GM12878 (cell line): Measurements from ENCODE around the gene CDK4. TPM values are rescaled to one million over a fixed set of nuclear protein-coding genes. Genes with fewer than 3 reads are reported as not detected.

ENCODE experiments used
- ATAC-seq: fragments of 200-7000 bp; cut with Tn5 transposase; 3 replicates; pipeline ENCODE4 v1.9.1; 2020; ENCODE audit warnings: mild to moderate bottlenecking, moderate library complexity
- BruUV-seq: library from RNA; stranded (reverse); fragments of 400-500 nt; replicated peaks from 2 replicates; lab custom pipeline; 2021; lab: Mats Ljungman, UMichigan
- CTCF ChIA-PET: fragments of 300-600 bp; sonication (Branson Sonifier 250); formaldehyde crosslinking; extraction: SDS; loops from one replicate; lab custom pipeline; 2021; ENCODE audit warnings: inconsistent platforms; lab: Yijun Ruan, JAX
- POLR2A ChIA-PET: fragments of 350-600 bp; formaldehyde crosslinking; extraction: SDS; loops from one replicate; lab custom pipeline; 2021; ENCODE audit warnings: inconsistent platforms; lab: Charles Lee
- RAD21 ChIA-PET: fragments of 300-600 bp; sonication (Branson Sonifier 250); formaldehyde crosslinking; loops from one replicate; lab custom pipeline; 2023; ENCODE audit warnings: antibody characterized with exemption; ENCODE audit not compliant: unreplicated experiment; lab: Charles Lee
- SMC1A ChIA-PET: fragments of 300-600 bp; sonication (Branson Sonifier 250); formaldehyde crosslinking; loops from one replicate; lab custom pipeline; 2023; ENCODE audit not compliant: unreplicated experiment, uncharacterized antibody; lab: Charles Lee
- DNase-seq: peaks from one replicate; pipeline ENCODE4 v3.0.0-alpha.2; 2011; ENCODE audit warnings: low read depth, low spot score
- FAIRE-seq: peaks from 3 replicates; lab custom pipeline; 2011; peaks lifted over from hg19 to GRCh38; lab: Jason Lieb, UNC
- H2AFZ ChIP-seq: 2 replicates; pipeline ENCODE4 v1.6.0; 2011; ENCODE audit warnings: low read depth, low read length, control low read depth; ENCODE audit not compliant: control insufficient read depth
- H3K27ac ChIP-seq: 2 replicates; pipeline ENCODE4 v1.5.1; 2011; ENCODE audit warnings: control low read depth; ENCODE audit not compliant: control insufficient read depth, insufficient read depth
- H3K27me3 ChIP-seq, 2 experiments: replicated peaks in 1 of 2; 2 replicates each; pipeline versions ENCODE4 v1.6.0 to v1.6.1; 2011; ENCODE audit warnings: low read length in 1 of 2; ENCODE audit not compliant: control insufficient read depth in 2 of 2, insufficient read depth in 2 of 2
- H3K36me3 ChIP-seq, 2 experiments: 2 replicates each; pipeline ENCODE4 v1.5.1; 2011; ENCODE audit warnings: low read length in 1 of 2; ENCODE audit not compliant: control insufficient read depth in 2 of 2, insufficient read depth in 2 of 2
- H3K4me1 ChIP-seq: 2 replicates; pipeline ENCODE4 v1.6.1; 2011; ENCODE audit warnings: mild to moderate bottlenecking, low read length, moderate library complexity, mixed read lengths; ENCODE audit not compliant: control insufficient read depth, insufficient read depth
- H3K4me2 ChIP-seq: 2 replicates; pipeline ENCODE4 v1.6.0; 2011; ENCODE audit warnings: control low read depth; ENCODE audit not compliant: control insufficient read depth, insufficient read depth
- H3K4me3 ChIP-seq: fragments of 200-600 bp; sonication (generic); 2 replicates; pipeline ENCODE4 v1.5.1; 2016
- H3K79me2 ChIP-seq: 2 replicates; pipeline ENCODE4 v1.6.0; 2011; ENCODE audit warnings: low read length; ENCODE audit not compliant: control insufficient read depth, insufficient read depth
- H3K9ac ChIP-seq: 2 replicates; pipeline ENCODE4 v1.8.0; 2011; ENCODE audit warnings: low read length, control low read depth, mixed read lengths; ENCODE audit not compliant: control insufficient read depth, insufficient read depth
- H3K9me3 ChIP-seq: replicated peaks from 3 replicates; pipeline ENCODE4 v1.5.1; 2011; ENCODE audit warnings: mild to moderate bottlenecking, low read length; ENCODE audit not compliant: control insufficient read depth, insufficient read depth
- H4K20me1 ChIP-seq: 2 replicates; pipeline ENCODE4 v1.6.0; 2011; ENCODE audit not compliant: control insufficient read depth, insufficient read depth
- BMI1 ChIP-seq: fragments of 450-650 bp; IDR thresholded peaks from 2 replicates; pipeline ENCODE4 v1.6.1; 2016; ENCODE audit warnings: mild to moderate bottlenecking, moderate library complexity, borderline replicate concordance
- CBX3 ChIP-seq: fragments of 200-600 bp; sonication (generic); IDR thresholded peaks from 2 replicates; pipeline ENCODE4 v1.6.1; 2016; ENCODE audit warnings: low read depth, borderline replicate concordance
- RAD21 ChIP-seq: IDR thresholded peaks from 2 replicates; pipeline ENCODE4 v1.6.1; 2011; ENCODE audit warnings: mild to moderate bottlenecking, low read depth, low read length, moderate library complexity; ENCODE audit not compliant: insufficient read depth
- RELA ChIP-seq: fragments of 450-650 bp; IDR thresholded peaks from 2 replicates; pipeline ENCODE4 v1.8.0; 2014; ENCODE audit warnings: borderline replicate concordance; ENCODE audit not compliant: partially characterized antibody
- STAT3 ChIP-seq: IDR thresholded peaks from 2 replicates; pipeline ENCODE4 v1.6.1; 2011; ENCODE audit warnings: low read depth, low read length, improper control_type of control experiment
- TCF7 ChIP-seq: IDR thresholded peaks from 2 replicates; pipeline ENCODE4 v1.6.1; 2014; ENCODE audit warnings: antibody characterized with exemption, borderline replicate concordance
- WGBS: methylation state at CpG from one replicate; pipeline ENCODE4 v1.1.6; 2016; ENCODE audit warnings: low lambda C conversion rate; ENCODE audit not compliant: insufficient replicate concordance, insufficient coverage; ENCODE audit errors: missing lambda C conversion rate; 5-methylcytosine and 5-hydroxymethylcytosine counted together
- in situ Hi-C: fragments of 300-500 bp; cut with MboI; formaldehyde crosslinking; loops from 9 replicates; pipeline ENCODE4 v1.14.3; 2018; ENCODE audit warnings: mixed read lengths
- intact Hi-C: fragments of 100-400 bp; cut with micrococcal nuclease; formaldehyde crosslinking; loops from one replicate; pipeline ENCODE4 v1.14.2; 2022; ENCODE audit not compliant: unreplicated experiment
- polyA plus RNA-seq, 11 experiments: library from polyadenylated mRNA; depleted of rRNA in 4 of 11; unstranded in 6 of 11; stranded (reverse) in 5 of 11; fragments of >200 nt; fragmentation: Nextera tagmentation in 4 of 11; fragmentation: Illumina TruSeq in 1 of 11; extraction: Ambion mirVana in 4 of 11; extraction: Trizol in 1 of 11; gene quantifications; 1 replicate in 1 of 11; 2 replicates in 10 of 11; pipeline versions ENCODE4 v1.2.1 to v1.2.3, GENCODE V29; 2011 to 2016; ENCODE audit warnings: inconsistent platforms in 2 of 11, missing spikeins in 2 of 11, low read depth in 1 of 11
- total RNA-seq, 4 experiments: library from RNA; depleted of rRNA in 3 of 4; stranded (reverse); fragments of >200 nt in 3 of 4; fragmentation: Illumina TruSeq in 1 of 4; extraction: Trizol in 1 of 4; gene quantifications; 2 replicates each; pipeline versions ENCODE4 v1.2.1 to v1.2.3, GENCODE V29; 2013 to 2021
- TF ChIP-seq, protein P1 (sequence below): fragments of 450-650 bp; IDR thresholded peaks from 2 replicates; pipeline ENCODE4 v1.6.1; 2017; ENCODE audit warnings: mild to moderate bottlenecking, moderate library complexity
- TF ChIP-seq, protein P2 (sequence below): fragments of 450-650 bp; formaldehyde crosslinking; IDR thresholded peaks from 2 replicates; pipeline ENCODE4 v1.4.0; 2020; ENCODE audit warnings: mild to moderate bottlenecking, moderate library complexity

The CDK4 gene
- total and polyA plus RNA-seq, 10 of the 15 experiments (the other 5 are each of a cell fraction or from before 2014, with no cell fraction given): 26.1 to 385 (median 221) TPM

DNA sequence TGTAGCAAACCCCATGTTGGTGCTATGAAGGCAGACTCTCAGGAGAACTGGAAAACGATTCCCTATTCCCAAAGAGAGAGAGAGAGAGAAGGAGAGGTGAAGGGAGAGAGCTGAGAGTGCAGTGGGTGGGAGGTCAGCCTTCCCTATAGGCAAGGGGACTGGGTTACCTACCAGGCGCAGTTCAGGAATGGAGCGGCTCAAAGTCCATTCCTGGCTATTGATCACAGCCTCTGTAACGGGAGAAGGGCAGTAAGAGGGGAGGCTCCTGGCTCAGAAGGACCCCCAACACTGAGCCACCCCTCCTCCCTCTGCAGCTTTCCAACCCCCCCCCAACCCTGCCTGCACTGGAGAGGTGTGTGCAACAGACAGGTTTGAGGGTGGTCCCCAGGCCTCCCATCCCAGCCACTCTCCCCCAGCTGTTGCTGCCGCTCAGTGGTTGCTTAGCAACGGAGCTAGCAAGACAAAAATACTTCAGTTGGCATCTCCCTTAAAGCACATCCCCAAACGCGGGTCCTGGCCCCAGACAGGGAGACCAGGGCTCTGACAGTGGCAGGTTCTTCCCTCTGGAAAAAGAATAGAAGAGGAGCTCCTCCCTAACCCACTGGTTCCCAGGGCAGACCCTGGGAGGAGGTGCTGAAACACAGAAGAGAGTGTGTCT, 16.8 kb downstream of the CDK4 start:
- ChIA-PET CTCF (no interaction called here), POLR2A (no interaction called here), RAD21 (no interaction called here), SMC1A (no interaction called here)
- TF ChIP-seq, protein P1, sequence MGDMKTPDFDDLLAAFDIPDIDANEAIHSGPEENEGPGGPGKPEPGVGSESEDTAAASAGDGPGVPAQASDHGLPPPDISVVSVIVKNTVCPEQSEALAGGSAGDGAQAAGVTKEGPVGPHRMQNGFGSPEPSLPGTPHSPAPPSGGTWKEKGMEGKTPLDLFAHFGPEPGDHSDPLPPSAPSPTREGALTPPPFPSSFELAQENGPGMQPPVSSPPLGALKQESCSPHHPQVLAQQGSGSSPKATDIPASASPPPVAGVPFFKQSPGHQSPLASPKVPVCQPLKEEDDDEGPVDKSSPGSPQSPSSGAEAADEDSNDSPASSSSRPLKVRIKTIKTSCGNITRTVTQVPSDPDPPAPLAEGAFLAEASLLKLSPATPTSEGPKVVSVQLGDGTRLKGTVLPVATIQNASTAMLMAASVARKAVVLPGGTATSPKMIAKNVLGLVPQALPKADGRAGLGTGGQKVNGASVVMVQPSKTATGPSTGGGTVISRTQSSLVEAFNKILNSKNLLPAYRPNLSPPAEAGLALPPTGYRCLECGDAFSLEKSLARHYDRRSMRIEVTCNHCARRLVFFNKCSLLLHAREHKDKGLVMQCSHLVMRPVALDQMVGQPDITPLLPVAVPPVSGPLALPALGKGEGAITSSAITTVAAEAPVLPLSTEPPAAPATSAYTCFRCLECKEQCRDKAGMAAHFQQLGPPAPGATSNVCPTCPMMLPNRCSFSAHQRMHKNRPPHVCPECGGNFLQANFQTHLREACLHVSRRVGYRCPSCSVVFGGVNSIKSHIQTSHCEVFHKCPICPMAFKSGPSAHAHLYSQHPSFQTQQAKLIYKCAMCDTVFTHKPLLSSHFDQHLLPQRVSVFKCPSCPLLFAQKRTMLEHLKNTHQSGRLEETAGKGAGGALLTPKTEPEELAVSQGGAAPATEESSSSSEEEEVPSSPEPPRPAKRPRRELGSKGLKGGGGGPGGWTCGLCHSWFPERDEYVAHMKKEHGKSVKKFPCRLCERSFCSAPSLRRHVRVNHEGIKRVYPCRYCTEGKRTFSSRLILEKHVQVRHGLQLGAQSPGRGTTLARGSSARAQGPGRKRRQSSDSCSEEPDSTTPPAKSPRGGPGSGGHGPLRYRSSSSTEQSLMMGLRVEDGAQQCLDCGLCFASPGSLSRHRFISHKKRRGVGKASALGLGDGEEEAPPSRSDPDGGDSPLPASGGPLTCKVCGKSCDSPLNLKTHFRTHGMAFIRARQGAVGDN: no peak
- TF ChIP-seq TCF7 (no peak), STAT3 (no peak), RAD21 (no peak), CBX3 (no peak), RELA (no peak), BMI1 (0 out of 2 replicates have a peak, but pooled peaks have one; percentile 22)
- TF ChIP-seq, protein P2, sequence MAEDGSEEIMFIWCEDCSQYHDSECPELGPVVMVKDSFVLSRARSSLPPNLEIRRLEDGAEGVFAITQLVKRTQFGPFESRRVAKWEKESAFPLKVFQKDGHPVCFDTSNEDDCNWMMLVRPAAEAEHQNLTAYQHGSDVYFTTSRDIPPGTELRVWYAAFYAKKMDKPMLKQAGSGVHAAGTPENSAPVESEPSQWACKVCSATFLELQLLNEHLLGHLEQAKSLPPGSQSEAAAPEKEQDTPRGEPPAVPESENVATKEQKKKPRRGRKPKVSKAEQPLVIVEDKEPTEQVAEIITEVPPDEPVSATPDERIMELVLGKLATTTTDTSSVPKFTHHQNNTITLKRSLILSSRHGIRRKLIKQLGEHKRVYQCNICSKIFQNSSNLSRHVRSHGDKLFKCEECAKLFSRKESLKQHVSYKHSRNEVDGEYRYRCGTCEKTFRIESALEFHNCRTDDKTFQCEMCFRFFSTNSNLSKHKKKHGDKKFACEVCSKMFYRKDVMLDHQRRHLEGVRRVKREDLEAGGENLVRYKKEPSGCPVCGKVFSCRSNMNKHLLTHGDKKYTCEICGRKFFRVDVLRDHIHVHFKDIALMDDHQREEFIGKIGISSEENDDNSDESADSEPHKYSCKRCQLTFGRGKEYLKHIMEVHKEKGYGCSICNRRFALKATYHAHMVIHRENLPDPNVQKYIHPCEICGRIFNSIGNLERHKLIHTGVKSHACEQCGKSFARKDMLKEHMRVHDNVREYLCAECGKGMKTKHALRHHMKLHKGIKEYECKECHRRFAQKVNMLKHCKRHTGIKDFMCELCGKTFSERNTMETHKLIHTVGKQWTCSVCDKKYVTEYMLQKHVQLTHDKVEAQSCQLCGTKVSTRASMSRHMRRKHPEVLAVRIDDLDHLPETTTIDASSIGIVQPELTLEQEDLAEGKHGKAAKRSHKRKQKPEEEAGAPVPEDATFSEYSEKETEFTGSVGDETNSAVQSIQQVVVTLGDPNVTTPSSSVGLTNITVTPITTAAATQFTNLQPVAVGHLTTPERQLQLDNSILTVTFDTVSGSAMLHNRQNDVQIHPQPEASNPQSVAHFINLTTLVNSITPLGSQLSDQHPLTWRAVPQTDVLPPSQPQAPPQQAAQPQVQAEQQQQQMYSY (CRISPR knock-in tag): no peak
- no peaks in the 10 kb centered on the region for H4K20me1 ChIP-seq
- no peak overlapping the region for H2AFZ ChIP-seq
- ATAC-seq (no peak), FAIRE-seq (no peak), DNase-seq (no peak)
- H3K79me2 ChIP-seq: peaks cover 3% of the 10 kb centered on the region
- intact Hi-C loops: no loop called here
- peaks cover 2 to 11% of the 10 kb centered on the region in 2 experiments for H3K36me3 ChIP-seq
- no peak overlapping the region for H3K4me3 ChIP-seq
- no peaks in the 10 kb centered on the region for H3K27me3 ChIP-seq
- in situ Hi-C loops: no loop called here
- H3K9me3 ChIP-seq: no peaks in the 10 kb centered on the region
- WGBS: 71% methylated on average over 6 of the region's 8 CpGs
- no peak overlapping the region for H3K4me2 ChIP-seq
- no peak overlapping the region for H3K9ac ChIP-seq
- H3K4me1 ChIP-seq: peaks cover 3% of the 10 kb centered on the region; the same call in 1 of the 2 replicates
- H3K27ac ChIP-seq: no peak overlapping the region
- BruUV-seq: no TSS peak
